NOMO-1 (cell line): ENCODE measurements around the gene RAMACL.
"Not testable (repeated sequence)": the region's sequence is repeated elsewhere in the genome, so short reads cannot be mapped to it uniquely, and the experiment has no call there.

Experiments used
- DNase-seq, 2 experiments: peaks; one replicate each; lab custom pipeline; 2025; ENCODE audit not compliant: unreplicated experiment in 2 of 2; lab: John Stamatoyannopoulos, UW

RAMACL gene

DNA sequence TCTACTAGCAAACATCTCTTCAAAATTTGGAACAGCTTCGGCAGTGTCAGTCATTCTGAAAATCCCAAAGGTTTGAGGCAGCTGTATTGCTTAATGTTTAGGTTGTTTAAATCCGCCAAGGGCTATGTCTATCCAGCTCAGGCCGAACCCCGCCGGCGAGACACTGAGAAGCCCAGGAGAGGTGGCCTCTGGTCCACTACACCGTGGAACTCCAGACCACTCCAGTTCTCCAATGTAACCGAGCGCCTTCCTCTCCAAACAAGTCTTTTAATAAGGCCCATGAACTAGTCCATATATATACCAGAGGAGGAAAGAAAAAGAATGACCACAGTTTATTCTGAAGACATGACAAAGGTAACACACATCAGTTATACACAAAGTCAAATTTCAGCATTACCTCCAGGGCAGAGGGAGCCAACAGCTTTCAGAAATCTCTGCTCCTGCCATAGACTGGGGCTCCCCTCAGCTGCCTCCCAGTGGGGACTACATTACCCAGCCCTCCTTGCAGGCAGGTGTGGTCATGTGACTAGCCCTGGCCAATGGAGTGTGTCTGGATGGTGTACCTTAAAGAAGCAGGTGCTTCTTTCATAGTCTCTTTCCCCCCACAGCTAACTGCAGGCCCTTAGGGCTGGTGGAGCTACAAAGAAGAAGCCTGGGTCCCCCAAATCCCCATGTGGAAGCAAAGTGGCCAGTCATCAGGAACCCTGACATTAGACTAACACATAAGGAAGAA lies at the start of gene RAMACL:
Gene RAMACL (minus strand): TSS at position 255 of the 733 bp plus-strand sequence. CDS start 201 bp downstream, at position 54.
- DNase-seq: no peak

DNA sequence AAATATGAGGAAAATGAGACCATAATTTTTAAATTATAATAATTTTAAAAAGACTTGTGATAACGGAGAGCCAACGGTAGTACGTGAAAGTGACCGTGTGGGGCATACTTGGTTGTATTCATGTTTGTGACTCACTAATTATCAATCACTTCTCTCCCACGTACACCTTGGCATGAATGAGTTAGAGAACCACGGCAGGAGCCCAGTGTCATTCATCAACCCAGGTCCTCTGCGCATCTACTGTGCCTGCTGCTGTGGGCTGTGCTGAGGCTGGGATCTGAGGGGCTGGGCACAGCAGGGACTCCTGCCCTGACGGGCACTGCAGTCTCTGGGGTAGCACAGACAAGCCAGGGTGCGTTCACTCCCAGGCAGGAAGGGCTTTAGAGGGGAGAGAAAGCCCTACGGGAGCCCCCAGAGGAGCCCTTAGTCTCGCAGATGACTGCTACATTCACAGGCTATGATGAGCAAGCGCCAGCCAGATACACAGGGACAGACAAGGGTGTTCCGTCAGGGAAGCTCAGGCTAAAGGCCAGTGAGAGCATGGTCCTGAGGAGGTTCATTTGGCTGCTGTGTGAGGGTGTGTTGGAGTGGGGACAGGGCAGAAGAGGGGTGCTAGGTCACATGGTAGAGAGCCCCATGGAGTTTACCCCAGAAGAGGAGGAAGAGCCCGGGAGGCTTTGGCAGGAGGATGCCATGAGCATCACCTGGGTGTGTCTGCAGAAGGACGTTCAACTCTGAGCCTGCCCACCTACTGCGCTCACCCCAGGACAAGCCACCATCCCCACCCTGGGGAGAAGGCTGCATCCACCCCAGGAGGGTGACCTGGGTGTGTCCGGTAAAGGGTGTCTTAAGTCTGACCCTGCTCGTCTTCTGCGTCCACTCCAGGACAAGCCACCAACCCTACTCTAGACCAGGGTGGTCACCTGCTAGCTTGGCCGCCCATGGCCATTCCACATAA lies 48.8 kb upstream of the RAMACL start:
- no peak for DNase-seq

DNA sequence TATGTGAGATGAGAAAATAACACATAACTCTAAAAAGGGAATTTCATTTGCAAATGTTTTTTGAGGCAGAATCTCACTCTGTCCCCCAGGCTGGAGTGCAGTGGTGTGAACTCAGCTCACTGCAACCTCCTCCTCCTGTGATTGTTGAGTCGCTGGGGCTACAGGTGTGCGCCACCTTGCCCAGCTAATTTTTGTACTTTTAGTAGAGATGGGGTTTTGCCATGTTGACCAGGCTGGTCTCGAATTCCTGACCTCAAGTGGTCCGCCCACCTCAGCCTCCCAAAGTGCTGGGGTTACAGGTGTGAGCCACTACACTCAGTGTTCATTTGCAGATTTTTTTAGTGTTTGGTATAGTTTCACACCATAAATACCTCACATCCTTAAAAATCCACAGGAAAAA lies 48.1 kb upstream of the RAMACL start:
- not testable (repeated sequence) for DNase-seq

DNA sequence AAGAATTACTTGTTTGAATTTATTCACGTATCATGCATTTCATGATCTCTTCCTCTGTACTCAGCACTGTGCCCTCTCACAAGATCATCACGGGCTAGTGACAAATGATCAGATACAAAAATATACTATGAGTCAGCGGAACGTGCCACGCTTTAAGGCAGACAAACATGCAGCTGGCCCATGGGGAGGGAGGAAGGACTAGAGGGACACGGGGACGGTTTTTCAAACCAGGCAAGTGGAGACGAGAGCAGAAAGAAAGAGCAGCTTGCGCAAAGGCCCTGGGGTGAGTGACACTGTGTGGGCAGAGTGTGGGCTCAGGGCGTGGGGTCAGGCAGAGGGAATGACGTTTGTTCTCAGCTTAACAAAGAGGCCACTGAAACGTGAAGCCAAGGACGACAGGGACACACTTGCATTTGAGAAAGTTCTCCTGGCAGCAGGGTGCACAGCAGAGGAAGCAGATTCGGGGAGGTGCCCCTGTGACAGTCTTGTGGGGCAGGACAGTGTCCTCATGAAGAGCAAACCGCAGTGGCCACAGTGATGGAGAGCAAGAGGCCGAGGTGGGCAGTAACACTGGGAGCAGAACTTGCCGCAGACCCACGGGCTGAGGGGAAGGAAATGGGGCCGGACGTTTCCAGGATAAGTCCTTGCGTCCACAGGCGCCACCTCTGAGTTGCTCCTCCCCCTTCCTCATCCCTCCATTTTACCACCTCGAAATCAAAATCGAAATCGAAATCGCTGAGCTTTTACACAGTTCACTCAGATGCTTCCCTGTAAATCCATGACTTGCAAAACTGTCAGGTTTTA lies 47.5 kb upstream of the RAMACL start:
- DNase-seq: peak; percentile 26 to 62

DNA sequence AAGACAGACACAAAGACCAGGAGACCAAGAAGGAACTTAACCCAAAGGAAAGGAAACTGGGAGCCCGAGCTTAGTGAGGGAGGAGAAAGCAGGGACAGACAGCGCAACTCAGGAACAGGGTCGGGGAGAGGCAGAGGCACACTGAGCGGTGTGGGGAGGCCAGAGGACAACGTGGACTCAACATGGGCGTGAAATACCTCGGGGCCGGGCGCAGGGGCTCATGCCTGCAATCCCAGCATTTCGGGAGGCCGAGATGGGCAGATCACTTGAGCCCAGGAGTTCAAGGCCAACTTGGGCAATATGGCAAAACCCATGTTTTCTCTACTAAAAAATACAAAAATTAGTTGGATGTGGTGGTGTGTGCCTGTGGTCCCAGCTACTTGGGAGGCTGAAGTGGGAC lies 46.3 kb upstream of the RAMACL start:
- no peak for DNase-seq

DNA sequence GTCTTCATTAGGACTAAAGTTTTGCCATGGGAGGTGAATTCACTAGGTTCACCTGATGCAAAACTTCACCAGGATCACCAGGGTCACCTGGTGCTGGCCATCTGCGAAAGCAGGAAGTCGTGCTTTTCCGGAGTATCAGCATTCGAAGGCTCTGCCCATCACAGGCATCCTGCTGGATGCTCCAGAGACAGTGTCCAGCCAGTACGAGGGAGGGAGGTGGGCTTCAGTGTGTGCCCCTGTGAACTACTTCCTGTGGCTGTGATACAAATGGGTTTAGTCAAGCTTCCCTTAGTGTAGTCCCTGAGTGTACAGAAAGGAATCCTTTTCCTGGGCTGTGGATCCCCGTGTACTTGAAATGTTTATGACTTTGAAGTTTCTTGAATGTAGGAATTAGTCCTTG lies 44.0 kb upstream of the RAMACL start:
- no peak for DNase-seq

DNA sequence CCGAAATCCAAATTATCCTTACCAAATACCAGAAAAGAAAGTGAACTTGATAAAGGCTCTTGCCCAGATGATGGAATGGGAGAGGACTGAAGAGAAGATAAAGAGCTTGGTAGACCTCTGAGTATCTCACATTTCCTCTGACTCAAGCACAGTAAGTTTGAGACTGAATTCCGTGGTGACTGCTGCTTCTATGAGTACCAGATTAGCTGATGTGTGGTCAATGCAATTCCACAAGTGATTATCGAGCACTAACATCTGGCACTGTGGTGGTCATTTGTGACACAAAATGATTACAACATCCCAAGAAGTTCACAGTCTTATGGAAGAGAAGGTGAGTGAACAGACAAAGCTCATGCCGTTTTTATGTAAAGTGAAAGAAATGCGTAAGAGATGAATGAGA lies 43.1 kb upstream of the RAMACL start:
- no peak for DNase-seq

DNA sequence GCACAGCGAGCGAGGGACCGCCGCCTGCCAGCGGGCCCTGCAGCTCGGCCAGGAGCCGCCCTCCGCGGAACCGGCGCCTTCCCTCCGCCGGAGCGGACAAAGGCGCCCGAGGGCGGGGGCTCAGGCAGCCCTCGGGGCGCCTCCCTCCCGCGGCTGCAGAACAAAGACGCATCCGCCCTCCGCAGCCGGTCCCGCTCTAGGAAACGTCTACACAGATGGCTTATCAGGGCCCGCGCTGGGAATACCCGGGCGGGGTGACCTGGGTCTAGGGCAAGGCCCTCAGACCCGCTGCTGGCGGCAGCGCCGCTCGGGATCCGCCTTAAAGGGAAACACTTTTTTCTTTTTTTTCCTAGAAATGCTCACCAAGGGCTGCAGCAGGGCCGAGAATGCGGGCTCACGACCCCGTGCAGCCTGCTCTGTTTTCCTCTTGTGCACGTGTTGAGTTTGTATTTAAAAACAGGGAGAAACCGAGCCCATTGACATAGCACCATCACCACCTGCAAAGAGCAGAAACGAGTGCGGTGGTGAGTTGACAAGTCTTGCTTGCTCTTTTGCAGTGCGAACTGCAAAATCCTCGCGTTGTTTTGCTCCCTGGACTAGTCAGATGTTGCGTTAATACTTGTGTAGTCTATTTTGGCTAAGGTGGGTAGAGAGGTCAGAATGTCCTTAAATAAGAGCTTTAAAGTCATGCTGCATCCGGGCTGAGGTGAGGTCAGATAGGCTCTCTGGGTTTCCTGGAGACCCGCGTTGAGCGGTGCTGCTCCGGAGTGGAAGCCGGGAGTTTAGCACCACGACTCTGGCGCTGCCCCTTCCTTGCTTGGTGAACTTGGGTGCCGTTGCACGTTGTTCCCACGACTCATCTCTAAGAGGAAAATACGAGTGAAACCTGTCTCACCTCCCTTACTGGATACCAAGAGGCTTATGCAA lies 41.7 kb upstream of the RAMACL start:
- peak; percentile 5 to 36 for DNase-seq

DNA sequence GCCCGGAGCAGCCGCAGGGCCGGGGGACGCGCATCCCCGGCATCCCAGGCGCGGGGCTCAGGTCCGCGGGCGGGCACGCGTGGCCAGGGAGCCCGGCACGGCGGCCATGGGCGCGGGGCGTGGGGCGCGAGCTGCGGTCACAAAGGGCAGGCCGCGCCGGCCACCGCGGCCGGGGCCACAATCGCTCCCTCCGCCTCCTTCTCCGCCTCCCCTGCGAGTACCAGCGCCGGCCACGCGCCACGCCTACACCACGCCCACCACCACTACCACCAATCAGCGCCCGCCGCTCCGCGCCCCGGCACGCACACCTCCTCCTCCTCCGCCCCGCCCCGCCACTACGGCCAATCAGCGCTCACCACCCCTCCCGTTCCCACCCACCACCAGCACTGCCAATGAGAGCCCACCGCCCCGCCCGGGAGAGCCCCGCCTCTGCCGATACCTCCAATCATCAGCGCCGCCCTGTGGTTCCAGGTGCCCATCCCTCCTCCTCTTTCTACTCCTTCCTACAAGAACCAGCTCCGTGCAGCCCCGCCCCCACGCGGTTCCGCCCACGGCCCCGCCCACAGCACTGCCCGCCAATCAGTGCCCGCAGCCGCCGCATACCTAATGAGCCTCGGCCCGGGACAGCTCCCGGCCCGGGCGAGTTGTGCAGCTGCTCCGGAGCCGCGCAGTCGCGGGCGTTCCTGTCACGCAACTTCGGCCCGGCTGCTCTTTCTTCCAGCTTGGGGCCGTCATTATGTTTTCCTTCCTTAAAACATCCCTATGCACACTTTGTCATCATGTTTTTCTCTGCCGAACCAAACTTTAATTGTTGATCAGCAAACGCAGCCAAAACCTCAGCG lies 40.8 kb upstream of the RAMACL start, which contains the start of gene RPS6KA2:
Gene RPS6KA2 (minus strand): TSS at position 219 of the 842 bp plus-strand sequence. CDS start 232 bp downstream, outside the sequence.
- DNase-seq: peak; percentile 96 to 99

DNA sequence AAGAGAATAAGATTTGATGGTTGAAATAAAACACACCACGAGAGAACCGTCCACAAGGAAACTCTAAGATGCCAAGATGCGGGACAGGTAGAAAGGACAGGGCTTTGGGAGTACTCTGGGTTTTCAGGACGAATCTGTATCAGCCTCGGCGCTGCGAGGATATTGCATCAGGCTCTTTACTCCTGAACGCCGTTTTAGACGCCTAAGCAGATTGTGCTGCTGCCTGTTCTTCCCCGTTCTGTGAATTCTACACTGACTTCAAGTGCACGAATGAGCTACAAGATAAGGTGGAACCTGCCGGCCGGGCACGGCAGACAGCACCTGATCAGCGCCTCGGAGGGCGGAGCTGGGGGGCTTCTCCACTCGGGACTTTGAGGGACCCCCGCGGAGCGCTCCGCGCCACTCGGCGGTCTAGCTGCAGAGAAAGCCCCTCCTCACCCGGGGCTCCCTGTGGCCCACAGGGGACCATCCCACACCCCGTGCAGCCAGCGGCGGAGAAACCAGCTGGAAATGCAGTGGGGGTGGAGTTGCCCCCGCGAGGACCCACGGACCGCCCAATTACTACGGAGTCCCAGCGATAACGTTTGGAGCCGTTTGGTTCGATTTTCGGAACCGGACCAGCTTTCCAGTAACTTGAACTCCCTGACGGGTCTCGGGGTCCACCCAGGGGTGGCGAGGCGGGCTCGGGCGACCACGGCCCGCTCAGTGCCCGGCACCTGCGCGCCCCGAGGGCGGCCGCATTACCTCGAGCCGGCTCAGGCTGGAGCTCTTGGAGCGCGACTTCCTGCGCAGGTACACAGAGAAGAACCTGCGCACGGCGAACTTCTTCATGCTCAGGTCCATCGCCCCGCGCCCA lies 39.9 kb upstream of the RAMACL start:
- peak in 1 of 2 experiments; percentile 51 for DNase-seq

DNA sequence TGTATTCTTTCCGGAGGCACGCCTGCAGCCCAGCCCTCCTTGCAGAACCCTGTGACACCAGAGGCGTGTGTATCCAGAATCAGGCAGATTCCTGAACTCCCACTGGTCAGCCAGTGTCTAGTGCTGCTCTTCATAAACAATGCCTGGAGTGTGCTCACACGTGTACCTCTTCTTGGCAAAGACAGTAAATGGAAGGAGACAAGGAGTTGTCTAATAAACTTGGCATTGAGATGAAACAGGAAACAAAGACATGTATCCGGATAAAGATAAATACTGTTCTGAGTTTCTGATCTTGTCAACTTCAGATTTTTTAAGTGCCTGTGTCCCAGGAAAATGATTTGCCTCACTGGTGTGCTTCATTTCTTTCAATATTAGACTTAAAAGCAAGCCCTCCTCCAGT lies 38.9 kb upstream of the RAMACL start:
- DNase-seq: no peak

DNA sequence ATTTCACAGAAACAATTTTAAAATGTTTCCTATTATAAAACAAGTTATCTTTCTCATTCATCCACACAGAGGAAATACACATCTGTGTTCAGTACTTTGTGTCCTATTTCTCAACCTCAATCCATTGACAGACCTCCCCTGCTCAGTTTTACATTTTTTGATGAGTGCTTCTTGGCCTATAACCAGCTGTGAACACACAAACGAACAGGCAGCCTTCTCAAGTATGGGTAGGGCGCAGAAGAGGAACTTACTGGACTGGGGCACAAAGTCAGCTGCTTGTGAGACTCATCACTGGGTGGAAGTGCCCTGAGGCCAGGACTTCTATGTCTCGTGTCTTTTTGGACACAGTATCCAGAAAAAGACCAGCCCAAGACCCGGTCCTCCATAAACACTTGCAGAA lies 37.8 kb upstream of the RAMACL start:
- DNase-seq: peak; percentile 38 to 44

DNA sequence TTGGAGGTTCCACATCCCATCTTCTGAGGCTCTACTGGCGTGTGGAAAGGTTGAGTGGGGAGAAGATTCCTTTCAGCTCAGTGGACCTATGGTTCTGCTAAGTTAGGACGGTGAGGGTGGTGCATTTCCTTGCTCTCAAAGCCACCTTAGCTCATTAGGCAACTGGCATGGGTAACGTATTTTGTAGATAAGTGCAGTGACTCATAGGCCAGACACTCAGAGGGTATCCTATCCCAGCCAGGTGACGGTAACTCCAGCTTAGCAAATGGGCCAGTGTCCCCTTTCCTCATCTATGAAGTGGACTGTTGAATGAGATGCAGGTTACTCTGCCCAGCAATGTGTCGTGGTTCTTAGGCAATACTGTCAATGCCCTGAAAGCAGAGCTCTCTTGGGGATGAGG lies 36.8 kb upstream of the RAMACL start:
- DNase-seq: no peak

DNA sequence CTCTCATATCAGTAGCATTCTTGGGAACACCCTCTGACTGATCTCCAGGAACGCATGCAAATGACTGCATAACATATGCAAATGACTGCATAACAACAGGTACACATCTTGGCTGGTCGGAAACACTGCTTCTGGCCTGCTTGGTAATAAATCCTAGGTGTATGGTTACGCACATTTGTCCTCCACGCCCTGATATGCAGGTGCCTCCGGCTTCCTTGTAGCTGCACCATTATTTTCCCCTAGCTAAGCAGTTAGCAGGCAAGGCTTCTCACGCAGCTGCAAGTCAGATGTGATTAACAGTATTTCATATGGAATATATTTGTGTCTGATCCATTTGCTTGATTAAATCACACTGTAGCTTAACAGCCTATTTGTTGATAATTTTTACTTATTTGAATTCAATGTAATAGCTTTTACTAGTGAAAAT lies 34.6 kb upstream of the RAMACL start:
- DNase-seq: no peak

DNA sequence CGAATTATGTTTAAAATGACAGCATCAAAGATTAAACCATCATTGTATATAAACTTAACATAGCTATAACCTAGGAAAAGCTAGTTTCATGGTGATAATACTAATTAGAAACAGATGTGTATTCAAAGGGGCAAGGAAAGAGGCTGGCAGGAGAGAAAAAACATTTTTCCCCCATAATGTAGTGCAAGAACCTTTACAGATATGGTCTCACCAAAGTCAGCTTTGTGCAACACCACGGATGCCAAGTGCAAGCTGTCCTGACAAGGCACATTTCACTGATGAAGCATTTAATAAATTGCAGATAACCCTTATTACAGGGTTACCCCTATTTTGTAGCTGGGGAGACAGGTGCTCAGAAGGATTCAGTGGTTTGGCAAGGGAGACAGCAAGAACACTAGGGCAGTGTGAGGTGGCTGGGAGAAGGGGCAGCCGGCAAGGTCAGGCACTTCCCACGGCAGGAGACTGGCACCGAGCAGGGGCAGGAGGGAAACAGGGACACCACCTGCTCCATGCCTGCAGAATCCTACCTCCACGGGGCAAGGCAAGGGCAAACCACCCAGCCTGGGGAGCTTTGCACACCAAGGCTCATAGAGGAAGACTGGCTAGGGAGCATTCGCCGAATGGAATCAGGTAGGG lies 34.1 kb upstream of the RAMACL start:
- DNase-seq: no peak

DNA sequence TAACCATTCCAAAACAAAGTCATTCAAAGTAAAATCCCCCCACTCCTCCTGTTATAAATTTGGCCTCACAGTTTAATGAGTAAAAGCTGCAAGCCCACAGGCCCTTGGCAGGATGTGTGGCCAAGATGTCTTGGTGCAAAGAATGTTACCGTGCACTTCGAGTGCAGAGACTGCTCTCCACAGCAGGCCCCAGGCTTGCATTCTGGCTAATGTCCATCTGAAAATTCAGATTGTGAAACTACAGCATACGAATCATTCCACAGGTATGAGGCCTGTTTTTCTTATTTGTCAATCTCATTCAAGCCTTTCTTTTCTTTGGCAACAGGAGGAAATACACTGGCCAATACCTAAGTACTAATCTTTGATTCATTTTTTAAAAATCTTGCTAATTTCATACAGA lies 33.4 kb upstream of the RAMACL start:
- DNase-seq: no peak
